Measurements from ENCODE around the gene TMEM107.
"Not testable (repeated sequence)": the region's sequence is repeated elsewhere in the genome, so short reads cannot be mapped to it uniquely, and the experiment has no call there.

Gene TMEM107

DNA sequence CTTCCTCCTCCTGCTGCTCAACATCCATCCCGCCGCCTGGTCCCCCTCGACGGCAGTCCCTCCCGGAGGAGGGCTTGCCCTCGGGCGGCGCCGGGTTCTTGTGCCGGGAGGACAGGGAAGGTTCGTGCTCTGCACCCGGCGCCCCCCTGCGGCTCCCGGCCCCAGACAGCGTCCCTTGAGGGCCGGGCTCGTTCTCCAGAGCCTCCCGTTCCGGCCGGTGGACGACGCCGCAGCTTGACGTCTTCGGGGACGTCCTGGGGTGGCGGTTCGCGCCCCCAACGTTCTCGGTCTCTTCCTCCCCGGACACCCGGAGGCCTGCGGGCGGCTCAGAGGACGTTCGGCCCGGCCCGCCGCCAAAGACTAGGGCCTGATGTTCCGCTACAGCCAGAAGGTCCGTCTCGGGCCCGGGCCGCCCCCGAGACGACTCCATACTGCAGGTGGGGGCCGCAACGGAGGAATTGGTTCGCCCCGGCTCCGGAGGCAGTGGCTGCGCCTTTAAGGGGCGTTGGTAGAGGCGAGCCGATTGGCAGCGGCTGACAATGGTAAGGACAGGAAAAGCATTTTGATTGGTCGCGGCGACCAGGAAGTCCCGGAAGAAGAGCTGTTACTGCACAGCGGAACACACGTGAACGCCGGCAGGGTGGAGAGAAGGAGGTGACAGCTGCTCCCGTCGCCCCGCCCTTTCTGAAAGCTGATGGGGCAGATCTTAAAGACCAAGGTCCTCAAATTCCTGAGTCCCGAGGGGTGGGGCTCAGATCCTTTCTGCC lies 13.7 kb upstream of the TMEM107 start, which contains the start of gene BORCS6:
TSS of gene BORCS6 (minus strand) at position 470 of the 767 bp plus-strand sequence. CDS start at position 430, 40 bp downstream.
- in situ Hi-C loops (cut with MboI; ENCODE audit: low sequenced_read_pairs) = no loop called here

GRCh38 chr17:8189041-8189710 lies 13.0 kb upstream of the TMEM107 start:
- in situ Hi-C loops (cut with MboI; ENCODE audit: low sequenced_read_pairs) = no loop called here

DNA sequence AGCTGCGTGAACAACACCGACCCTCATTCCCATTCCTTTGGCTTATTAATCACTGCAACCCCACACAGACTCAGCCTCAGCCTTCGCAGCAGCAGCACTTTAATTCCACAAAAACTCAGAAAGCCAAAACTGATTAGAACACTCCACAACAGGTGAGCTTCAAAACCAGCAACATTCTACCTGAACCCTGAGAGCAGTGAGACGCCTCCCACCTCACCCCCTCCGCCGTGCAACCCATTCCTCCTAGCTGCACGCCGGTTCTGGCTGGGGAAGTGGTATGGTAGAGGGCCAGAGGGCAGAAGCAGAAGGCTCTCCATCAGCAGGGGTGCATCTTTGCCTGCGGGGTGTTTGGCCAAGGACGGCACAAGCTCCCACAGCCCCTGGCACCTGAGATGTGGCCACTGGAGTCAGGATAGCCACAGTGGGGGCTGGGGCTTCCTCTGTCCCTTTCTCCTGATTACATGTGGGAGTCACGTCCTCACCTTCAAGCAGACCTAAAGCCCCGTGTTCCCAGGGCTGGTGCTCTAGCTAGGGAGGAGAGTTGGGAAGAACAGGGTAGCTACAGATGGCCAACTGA lies 12.2 kb upstream of the TMEM107 start:
- in situ Hi-C loops (cut with MboI; ENCODE audit: low sequenced_read_pairs) = no loop called here

- in situ Hi-C loops (cut with MboI; ENCODE audit: low sequenced_read_pairs) = no loop called here
Measured at GRCh38 chr17:8187517-8188262, 11.5 kb upstream of the TMEM107 start.

GRCh38 chr17:8186787-8187516 lies 10.8 kb upstream of the TMEM107 start:
- in situ Hi-C loops (cut with MboI; ENCODE audit: low sequenced_read_pairs) = no loop called here

DNA sequence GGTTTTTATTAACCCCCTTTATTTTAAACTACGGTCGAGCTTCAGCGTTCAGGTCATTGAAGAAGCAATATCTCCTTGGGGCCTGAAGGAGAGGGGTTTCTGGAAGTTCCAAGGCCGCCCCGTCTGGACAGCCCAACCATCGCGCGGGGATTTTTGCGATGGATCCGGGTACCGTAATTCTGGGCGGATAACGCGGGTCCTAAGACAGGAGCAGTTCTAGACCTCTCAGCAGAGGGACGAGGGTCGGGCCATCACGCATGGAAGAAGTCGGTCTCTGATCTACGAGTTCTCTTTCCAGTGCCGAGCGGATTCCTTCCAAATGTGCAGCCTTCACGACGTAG lies 10.2 kb upstream of the TMEM107 start:
- in situ Hi-C loops (cut with MboI; ENCODE audit: low sequenced_read_pairs) = no loop called here

DNA sequence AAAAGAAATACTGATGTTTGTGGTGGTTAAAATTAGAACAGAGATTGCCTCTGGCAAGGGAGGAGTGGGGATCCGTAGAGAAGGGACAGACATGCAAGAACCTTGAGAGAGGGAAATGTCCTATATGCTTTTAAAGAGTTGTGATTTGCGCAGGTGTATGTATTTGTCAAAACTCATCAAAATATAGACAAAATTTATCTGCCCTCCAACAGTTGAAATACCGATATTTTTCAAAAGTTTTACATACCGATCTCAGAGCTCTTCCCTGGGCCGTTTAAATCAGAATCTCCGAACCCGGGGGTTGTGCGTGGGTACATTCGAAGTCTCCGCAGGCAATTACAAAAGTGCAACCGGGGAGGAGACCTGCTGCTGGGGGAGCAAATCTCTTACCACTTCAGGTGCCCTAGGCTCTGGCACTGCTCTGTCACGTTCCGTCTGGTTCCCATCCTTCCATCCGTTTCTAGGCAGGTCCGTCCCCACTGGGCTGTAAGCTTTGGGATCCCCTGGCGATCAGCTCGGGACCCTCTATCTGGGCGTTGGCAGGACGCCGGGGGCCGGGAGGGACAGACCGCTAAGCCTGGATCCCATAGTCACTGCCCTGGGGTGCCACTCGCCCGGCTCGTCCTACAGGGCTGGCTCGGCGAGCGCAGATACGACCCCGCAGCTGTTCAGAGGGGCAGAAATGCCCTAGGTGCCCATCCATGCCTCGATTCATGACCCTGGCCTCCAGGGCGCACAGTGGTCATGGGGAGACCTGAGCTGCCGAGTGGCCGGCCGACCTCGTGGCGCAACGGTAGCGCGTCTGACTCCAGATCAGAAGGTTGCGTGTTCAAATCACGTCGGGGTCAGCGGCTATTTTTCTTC lies 9.6 kb upstream of the TMEM107 start:
- in situ Hi-C loops (cut with MboI; ENCODE audit: low sequenced_read_pairs) = no loop called here

DNA sequence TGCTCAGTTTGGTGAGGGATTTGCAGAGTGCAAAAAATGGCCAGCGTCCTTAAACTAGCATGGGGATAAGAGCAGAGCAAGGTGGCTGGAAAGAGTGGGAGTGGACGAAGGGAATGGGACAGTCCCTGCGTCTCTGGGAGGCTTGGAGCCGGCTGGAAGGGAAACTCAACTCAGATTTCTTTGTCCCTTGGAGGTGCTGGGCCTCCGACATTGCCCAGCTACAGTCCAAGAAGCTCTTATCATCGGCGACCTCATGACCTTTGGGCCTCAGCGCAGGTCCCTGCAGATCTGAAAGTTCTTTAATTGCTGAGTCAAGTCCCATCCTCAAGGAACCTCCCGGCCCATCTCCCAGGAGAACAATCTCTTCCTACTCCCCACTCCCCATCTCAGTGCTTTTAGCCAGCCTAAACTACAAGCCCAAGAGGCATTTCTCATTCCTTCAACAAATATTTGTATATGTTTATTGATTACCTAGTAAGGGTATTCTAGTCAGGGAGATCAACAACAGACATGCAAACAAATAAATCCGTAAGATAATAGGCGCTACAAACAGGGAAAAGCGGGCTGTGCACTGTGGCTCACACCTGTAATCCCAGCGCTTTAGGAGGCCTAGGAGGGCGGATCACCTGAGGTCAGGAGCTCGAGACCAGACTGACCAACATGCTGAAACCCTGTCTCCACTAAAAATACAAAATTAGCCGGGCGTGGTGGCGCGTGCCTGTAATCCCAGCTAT lies 985 bp upstream of the TMEM107 start:
- in situ Hi-C loops (cut with MboI; ENCODE audit: low sequenced_read_pairs) = no loop called here

GRCh38 chr17:8175795-8176196 lies 384 bp downstream of the TMEM107 start:
- in situ Hi-C loops (cut with MboI; ENCODE audit: low sequenced_read_pairs) = no loop called here

DNA sequence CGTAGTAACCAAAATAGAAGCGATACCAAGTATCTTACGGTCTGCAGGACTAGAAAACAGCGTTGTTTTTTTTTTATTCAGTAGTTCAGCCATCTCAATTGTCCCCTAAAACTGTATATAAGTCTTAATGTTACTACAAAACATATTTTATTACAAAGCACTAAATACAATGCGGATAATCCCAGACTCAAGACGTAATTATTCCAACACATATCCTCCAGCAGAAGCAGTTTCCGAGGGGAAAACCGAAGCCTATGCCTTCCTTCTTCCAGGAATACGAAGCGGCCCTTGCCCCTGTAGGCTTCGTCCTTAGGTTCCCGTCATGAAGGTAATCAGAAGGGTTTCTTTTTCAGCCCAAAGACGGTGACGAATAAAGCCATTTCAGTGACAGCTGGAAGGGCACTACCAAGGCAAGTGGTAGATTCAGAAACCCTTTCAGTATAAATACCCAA lies 2.3 kb downstream of the TMEM107 start:
- in situ Hi-C loops (cut with MboI; ENCODE audit: low sequenced_read_pairs) = no loop called here

GRCh38 chr17:8173056-8173870 lies 2.9 kb downstream of the TMEM107 start:
- in situ Hi-C loops (cut with MboI; ENCODE audit: low sequenced_read_pairs) = no loop called here

DNA sequence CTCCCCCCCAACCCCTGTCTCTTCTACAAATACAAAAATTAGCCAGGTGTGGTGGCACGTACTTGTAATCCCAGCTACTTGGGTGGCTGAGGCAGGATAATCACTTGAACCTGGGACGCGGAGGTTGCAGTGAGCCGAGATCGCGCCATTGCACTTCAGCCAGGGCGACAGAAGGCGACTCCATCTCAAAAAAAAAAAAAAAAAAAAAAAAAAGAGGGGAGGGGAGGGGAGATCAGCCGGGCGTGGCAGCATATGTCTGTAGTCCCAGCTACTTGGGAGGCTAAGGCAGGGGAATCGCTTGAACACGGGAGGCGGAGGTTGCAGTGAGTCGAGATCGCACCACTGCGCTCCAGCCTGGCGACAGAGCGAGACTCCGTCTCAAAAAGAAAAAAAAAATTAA lies 6.0 kb downstream of the TMEM107 start:
- in situ Hi-C loops (cut with MboI; ENCODE audit: low sequenced_read_pairs) = not testable (repeated sequence)

GRCh38 chr17:8167526-8167925 lies 8.7 kb downstream of the TMEM107 start:
- in situ Hi-C loops (cut with MboI; ENCODE audit: low sequenced_read_pairs) = no loop called here

DNA sequence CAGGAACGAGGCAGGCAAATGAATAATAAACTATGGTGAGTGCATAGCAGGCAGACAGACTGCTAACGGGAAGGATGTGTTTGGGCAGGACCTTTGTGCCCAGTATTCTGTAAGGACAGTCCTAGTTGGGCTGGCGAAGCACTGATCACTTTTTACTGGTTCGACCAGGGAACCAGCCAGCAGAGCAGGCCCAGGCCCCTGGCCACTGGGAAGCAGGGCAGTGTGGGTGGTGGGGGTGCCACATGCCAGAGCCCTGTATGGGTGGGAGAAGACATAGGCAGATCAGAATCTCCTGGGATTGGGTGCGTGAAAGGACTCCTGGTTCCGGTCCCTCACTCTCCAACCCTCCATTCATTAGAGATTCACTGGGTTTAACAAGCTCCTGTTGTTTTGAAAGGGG lies 9.4 kb downstream of the TMEM107 start:
- in situ Hi-C loops (cut with MboI; ENCODE audit: low sequenced_read_pairs) = no loop called here

DNA sequence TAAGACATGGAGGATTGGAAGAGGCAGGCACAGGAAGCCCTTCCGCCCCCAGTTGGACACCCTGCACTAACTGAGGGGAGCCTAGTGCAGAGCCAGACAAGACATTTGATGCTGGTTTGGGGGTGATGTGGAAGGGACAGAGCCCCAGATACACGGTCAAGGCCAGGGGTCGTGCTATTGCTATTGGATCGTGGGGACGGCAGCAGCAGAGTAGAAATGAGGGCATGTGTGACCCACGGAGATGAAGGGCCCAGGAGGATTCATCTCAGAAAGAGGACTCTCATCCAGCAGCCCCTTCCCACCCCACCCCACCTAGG lies 11.4 kb downstream of the TMEM107 start:
- in situ Hi-C loops (cut with MboI; ENCODE audit: low sequenced_read_pairs) = no loop called here

DNA sequence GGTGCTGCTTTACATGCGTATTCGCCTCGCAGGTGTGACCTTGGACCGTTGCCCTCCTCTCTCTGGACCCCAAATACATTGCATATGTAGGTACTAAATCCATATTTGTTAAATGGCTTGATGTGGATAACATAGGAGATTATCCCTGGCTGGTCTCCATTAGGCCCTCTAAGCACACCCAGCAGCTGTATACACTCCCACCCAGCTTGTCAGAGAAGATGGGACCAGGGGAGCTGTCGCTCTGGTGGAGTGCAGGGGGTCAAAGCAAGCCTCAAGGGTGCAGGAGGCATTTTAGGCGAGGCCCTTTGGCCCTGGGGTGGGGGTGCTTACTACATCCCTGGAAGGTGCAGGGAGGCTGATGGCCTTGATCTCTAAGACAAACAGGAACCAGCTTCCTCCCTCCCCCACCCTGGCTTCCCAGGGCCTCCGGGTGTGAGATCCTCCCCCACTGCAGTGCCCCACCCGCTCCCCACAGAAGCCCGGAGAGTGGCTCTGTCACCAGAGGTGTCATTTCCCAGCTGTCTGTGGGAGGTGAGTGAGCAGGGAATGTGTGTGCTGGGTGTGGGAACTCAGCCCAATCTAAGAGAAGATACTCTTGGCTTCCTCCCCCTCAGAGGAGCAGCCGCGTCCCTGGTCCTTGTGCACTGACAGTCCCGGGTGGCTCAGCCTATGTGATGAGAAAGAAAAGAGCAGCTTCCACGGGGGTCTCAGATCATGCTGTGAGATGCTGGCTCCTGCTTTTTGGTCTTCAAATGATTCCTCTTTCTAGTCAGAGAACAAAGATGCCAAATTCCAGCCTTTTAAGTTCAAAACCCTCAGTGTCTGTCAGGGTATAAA lies 12.0 kb downstream of the TMEM107 start:
- in situ Hi-C loops (cut with MboI; ENCODE audit: low sequenced_read_pairs) = no loop called here

All from HL-60/S4 treated with phorbol 12-myristate 13-acetate at 8.2 ng/mL for 4 days and 3 days (cell line).